Testis (tissue), 3 donors: ENCODE data around the gene S100A1. TPM values are rescaled to one million over a fixed set of nuclear protein-coding genes. Genes with fewer than 3 reads are reported as not detected.

Experiments
- DNase-seq: peaks from one replicate; pipeline ENCODE4 v3.0.0-alpha.2; 2019
- H3K27ac ChIP-seq, 2 donors: fragments of 200-600 bp; sonication (generic); one replicate each; pipeline ENCODE4 v1.5.1; 2019
- H3K27me3 ChIP-seq: fragments of 200-600 bp; sonication (generic); one replicate; pipeline ENCODE4 v1.5.1; 2019
- H3K36me3 ChIP-seq: fragments of 200-600 bp; sonication (generic); one replicate; pipeline ENCODE4 v1.5.1; 2017; ENCODE audit warnings: low read depth; ENCODE audit errors: missing control alignments
- H3K4me1 ChIP-seq: fragments of 200-600 bp; sonication (generic); one replicate; pipeline ENCODE4 v1.5.1; 2019
- H3K4me3 ChIP-seq, 2 donors: fragments of 200-600 bp; sonication (generic); one replicate each; pipeline ENCODE4 v1.5.1; 2017 to 2019
- H3K9me3 ChIP-seq: fragments of 200-600 bp; sonication (generic); one replicate; pipeline ENCODE4 v1.5.1; 2017
- POLR2A ChIP-seq: fragments of 450-650 bp; IDR thresholded peaks from one replicate; pipeline ENCODE4 v1.6.1; 2017; ENCODE audit warnings: antibody characterized with exemption, mild to moderate bottlenecking, moderate library complexity
- WGBS, 2 donors: methylation state at CpG; one replicate each; pipeline ENCODE4 v1.1.5; 2018; 5-methylcytosine and 5-hydroxymethylcytosine counted together
- intact Hi-C: fragments of 100-400 bp; cut with DNase I; formaldehyde crosslinking; loops from one replicate; pipeline ENCODE4 v1.15.1; 2023; ENCODE audit warnings: low total_unique reads
- polyA plus RNA-seq: library from polyadenylated mRNA; stranded (reverse); fragments of 350-450 nt; fragmentation: Illumina TruSeq; extraction: RNeasy Lipid Tissue Mini Kit (QIAGEN cat#74804); gene quantifications from one replicate; pipeline ENCODE4 v1.2.3, GENCODE V29; 2014; ENCODE audit warnings: low read depth, low replicate concordance; ENCODE audit not compliant: insufficient read depth
- total RNA-seq, 2 donors: library from RNA; depleted of rRNA; stranded (reverse); fragments of >200 nt; gene quantifications; one replicate each; pipeline ENCODE4 v1.2.3, GENCODE V29; 2016
- TF ChIP-seq, protein P1 (sequence below), 3 experiments: fragments of 450-650 bp in 2 of 3; fragments of 200-600 bp in 1 of 3; sonication (generic) in 1 of 3; IDR thresholded peaks; one replicate each; pipeline ENCODE4 v1.5.1; 2016 to 2019; ENCODE audit warnings: antibody characterized with exemption in 3 of 3, mild to moderate bottlenecking in 2 of 3, moderate library complexity in 1 of 3

The S100A1 gene
- total and polyA plus RNA-seq, 3 donors from 2014 or later, result 8.2 to 29.8 (median 24.0) TPM

- H3K36me3 ChIP-seq, result no peaks in the 10 kb centered on the region
- intact Hi-C loops, result no loop called here
- 92 to 96% methylated on average over 4 to 6 of the region's 6 CpGs for WGBS, 2 donors
- TF ChIP-seq POLR2A, result no peak
- TF ChIP-seq, protein P1, sequence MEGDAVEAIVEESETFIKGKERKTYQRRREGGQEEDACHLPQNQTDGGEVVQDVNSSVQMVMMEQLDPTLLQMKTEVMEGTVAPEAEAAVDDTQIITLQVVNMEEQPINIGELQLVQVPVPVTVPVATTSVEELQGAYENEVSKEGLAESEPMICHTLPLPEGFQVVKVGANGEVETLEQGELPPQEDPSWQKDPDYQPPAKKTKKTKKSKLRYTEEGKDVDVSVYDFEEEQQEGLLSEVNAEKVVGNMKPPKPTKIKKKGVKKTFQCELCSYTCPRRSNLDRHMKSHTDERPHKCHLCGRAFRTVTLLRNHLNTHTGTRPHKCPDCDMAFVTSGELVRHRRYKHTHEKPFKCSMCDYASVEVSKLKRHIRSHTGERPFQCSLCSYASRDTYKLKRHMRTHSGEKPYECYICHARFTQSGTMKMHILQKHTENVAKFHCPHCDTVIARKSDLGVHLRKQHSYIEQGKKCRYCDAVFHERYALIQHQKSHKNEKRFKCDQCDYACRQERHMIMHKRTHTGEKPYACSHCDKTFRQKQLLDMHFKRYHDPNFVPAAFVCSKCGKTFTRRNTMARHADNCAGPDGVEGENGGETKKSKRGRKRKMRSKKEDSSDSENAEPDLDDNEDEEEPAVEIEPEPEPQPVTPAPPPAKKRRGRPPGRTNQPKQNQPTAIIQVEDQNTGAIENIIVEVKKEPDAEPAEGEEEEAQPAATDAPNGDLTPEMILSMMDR (IDR thresholded peaks at IDR 0.05), result no peak
- DNase-seq, result no peak
- H3K9me3 ChIP-seq, result no peaks in the 10 kb centered on the region
- no peaks in the 10 kb centered on the region for H3K4me1 ChIP-seq
- no peak overlapping the region for H3K4me3 ChIP-seq
- no peaks in the 10 kb centered on the region for H3K27me3 ChIP-seq
- no peak overlapping the region for H3K27ac ChIP-seq
Measured at GRCh38 chr1:153619171-153619570, 9.1 kb upstream of the S100A1 start.

DNA sequence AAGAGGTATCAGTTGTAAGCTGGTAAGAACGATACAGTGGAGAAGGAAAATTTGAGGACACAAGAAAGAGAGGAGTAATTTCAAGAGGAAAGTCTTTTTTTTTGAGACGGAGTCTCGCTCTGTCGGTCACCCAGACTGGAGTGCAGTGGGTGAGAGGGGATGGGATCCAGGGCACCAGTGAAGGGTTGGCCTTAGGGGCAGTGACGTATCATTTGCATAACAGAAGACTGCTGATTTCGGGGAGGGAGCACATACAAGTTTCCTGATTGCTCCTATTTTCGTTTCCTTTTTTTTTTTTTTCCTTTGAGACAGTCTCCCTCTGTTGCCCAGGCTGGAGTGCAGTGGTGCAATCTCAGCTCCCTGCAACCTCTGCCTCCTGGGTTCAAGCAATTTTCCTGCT lies 5.1 kb upstream of the S100A1 start:
- no peaks in the 10 kb centered on the region for H3K36me3 ChIP-seq
- peaks cover 21% of the 10 kb centered on the region for H3K4me1 ChIP-seq
- no peaks in the 10 kb centered on the region for H3K9me3 ChIP-seq
- no peaks in the 10 kb centered on the region for H3K27me3 ChIP-seq
- no peak overlapping the region for H3K27ac ChIP-seq
- H3K4me3 ChIP-seq, result no peak overlapping the region
- intact Hi-C loops, result no loop called here
- 74 to 86% methylated on average over 7 of the region's 7 CpGs for WGBS, 2 donors
- no peak for DNase-seq
- no peak for TF ChIP-seq POLR2A
- TF ChIP-seq, protein P1 (IDR thresholded peaks at IDR 0.05), result no peak

DNA sequence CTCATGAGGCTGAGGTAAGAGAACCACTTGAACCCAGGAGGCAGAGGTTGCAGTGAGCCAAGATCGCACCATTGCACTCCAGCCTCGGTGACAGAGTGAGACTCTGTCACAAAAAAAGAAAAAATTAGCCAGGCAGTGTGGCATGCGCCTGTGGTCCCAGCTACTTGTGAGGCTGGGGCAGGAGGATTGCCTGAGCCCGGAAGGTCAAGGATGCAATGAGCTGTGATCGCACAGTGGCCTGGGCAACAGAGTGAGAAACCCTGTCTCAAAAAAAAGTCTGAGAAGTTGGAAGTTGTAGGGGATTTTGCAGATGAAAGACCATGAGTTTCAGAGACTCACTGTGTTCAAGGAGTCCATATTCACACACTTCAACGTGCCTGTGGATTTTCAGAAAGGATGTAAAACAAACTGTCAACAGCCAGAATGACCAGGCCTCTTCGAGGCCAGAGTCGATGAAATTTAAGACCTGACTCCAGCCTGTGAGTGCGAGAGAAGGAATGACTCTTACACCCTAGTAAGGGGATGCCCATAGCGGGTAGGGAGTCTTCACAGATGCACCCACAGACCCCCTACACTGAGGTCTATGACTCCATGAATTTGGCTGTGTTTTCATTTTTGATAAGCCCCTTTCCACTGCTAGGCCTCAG lies 3.1 kb upstream of the S100A1 start:
- H3K4me1 ChIP-seq, result peaks cover 31% of the 10 kb centered on the region

DNA sequence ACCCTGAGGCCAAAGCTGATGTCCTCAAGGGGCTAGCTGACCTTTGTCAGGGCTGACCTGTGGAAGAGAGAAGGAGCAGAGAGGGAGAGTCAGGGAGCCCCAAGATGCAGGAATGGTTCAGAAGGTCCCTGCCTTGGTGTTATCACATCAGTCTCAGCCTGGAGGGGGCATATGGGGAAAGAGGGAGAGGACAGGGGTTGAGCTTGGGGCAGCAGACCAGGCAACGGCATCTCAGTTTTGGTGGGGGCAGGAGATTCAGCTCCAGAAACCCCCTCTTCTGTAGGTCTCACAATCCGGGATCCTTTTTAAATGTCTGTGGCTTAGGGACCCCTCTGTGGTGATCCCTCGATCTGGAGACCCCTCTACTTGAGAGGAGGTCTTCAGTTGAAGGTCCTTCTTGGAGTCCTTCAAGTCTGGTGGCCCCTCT lies 1.7 kb upstream of the S100A1 start:
- H3K4me3 ChIP-seq, result peak overlapping the region; percentile 38 to 67
- TF ChIP-seq POLR2A, result no peak
- TF ChIP-seq, protein P1 (IDR thresholded peaks at IDR 0.05), result no peak
- H3K27me3 ChIP-seq, result no peaks in the 10 kb centered on the region
- H3K4me1 ChIP-seq, result peaks cover 32% of the 10 kb centered on the region
- DNase-seq, result no peak
- peak overlapping the region; percentile 94 to 95 for H3K27ac ChIP-seq
- H3K9me3 ChIP-seq, result no peaks in the 10 kb centered on the region
- WGBS, 2 donors, result 23 to 40% methylated on average over 3 of the region's 3 CpGs
- H3K36me3 ChIP-seq, result no peaks in the 10 kb centered on the region
- intact Hi-C loops, result no loop called here

More for the DNA sequence above, 3.1 kb upstream of the S100A1 start:
- DNase-seq, result no peak
- 83 to 88% methylated on average over 10 of the region's 10 CpGs for WGBS, 2 donors
- no peaks in the 10 kb centered on the region for H3K36me3 ChIP-seq
- no peaks in the 10 kb centered on the region for H3K27me3 ChIP-seq
- no peak overlapping the region for H3K4me3 ChIP-seq
- TF ChIP-seq, protein P1 (IDR thresholded peaks at IDR 0.05), result no peak
- intact Hi-C loops, result no loop called here
- H3K27ac ChIP-seq, result no peak overlapping the region
- no peaks in the 10 kb centered on the region for H3K9me3 ChIP-seq
